ENCODE data around the gene SRRT.
A peak's percentile ranks its signal among the peaks of the same experiment; 100 is the strongest.

SRRT gene

GRCh38 chr7:100893318-100893895 lies 18.5 kb downstream of the SRRT start:
- Histone ChIP-seq H3K4me2 (ENCODE audit: low read length) (no peak overlapping the region), H3K9ac (no peak overlapping the region), H2AFZ (no peak overlapping the region), H3K27ac (peak overlapping the region; percentile 77), H3K79me2 (no peaks in the 10 kb centered on the region), H3K4me1 (peaks cover 28% of the 10 kb centered on the region), H3K4me3 (ENCODE audit: low read depth, low read length) (no peak overlapping the region), H3K36me3 (ENCODE audit: control insufficient read depth, insufficient read depth, low read length) (no peaks in the 10 kb centered on the region), H3K9me3 (ENCODE audit: control insufficient read depth, low read length) (no peaks in the 10 kb centered on the region), H3K27me3 (ENCODE audit: control insufficient read depth, insufficient read depth, low read length) (no peaks in the 10 kb centered on the region)
- TF ChIP-seq CTCF (IDR thresholded peaks at IDR 0.05), result no peak

- H3K9me3 ChIP-seq (ENCODE audit: control insufficient read depth, low read length), result no peaks in the 10 kb centered on the region
- peak overlapping the region; percentile 77 for H3K27ac ChIP-seq
- no peaks in the 10 kb centered on the region for H3K36me3 ChIP-seq (ENCODE audit: control insufficient read depth, insufficient read depth, low read length)
- peak overlapping the region; percentile 73 for H2AFZ ChIP-seq
- no peaks in the 10 kb centered on the region for H3K79me2 ChIP-seq
- peak overlapping the region; percentile 79 for H3K4me3 ChIP-seq (ENCODE audit: low read depth, low read length)
- no peak for TF ChIP-seq CTCF (IDR thresholded peaks at IDR 0.05)
- H3K4me2 ChIP-seq (ENCODE audit: low read length), result peak overlapping the region; percentile 88
- no peaks in the 10 kb centered on the region for H3K27me3 ChIP-seq (ENCODE audit: control insufficient read depth, insufficient read depth, low read length)
- no peak overlapping the region for H3K9ac ChIP-seq
- peaks cover 22% of the 10 kb centered on the region for H3K4me1 ChIP-seq
Observed at GRCh38 chr7:100893910-100894721, 19.2 kb downstream of the SRRT start.

GRCh38 chr7:100894860-100895700 lies 20.2 kb downstream of the SRRT start:
- H2AFZ ChIP-seq, result peak overlapping the region; percentile 73
- H3K36me3 ChIP-seq (ENCODE audit: control insufficient read depth, insufficient read depth, low read length), result no peaks in the 10 kb centered on the region
- peak overlapping the region; percentile 88 for H3K4me2 ChIP-seq (ENCODE audit: low read length)
- no peaks in the 10 kb centered on the region for H3K27me3 ChIP-seq (ENCODE audit: control insufficient read depth, insufficient read depth, low read length)
- H3K27ac ChIP-seq, result peak overlapping the region; percentile 77
- H3K9ac ChIP-seq, result peak overlapping the region; percentile 58
- H3K4me1 ChIP-seq, result peaks cover 20% of the 10 kb centered on the region
- H3K9me3 ChIP-seq (ENCODE audit: control insufficient read depth, low read length), result no peaks in the 10 kb centered on the region
- no peaks in the 10 kb centered on the region for H3K79me2 ChIP-seq
- TF ChIP-seq CTCF (IDR thresholded peaks at IDR 0.05), result peak; percentile 94
- peak overlapping the region; percentile 79 for H3K4me3 ChIP-seq (ENCODE audit: low read depth, low read length)

- TF ChIP-seq CTCF (IDR thresholded peaks at IDR 0.05), result no peak
- peak within 1 kb of the TSS; percentile 58 for H3K9ac ChIP-seq
- no peaks in the 10 kb centered on the region for H3K27me3 ChIP-seq (ENCODE audit: control insufficient read depth, insufficient read depth, low read length)
Observed at GRCh38 chr7:100895701-100895955, 20.7 kb downstream of the SRRT start, which contains the start of gene ACHE. ACHE (minus strand) TSS chr7:100895888; CDS start chr7:100894232, 1,656 bp downstream.

More at GRCh38 chr7:100895701-100895955, 20.7 kb downstream of the SRRT start, which contains the start of gene ACHE:
- peak within 1 kb of the TSS; percentile 79 for H3K4me3 ChIP-seq (ENCODE audit: low read depth, low read length)
- no peaks in the 10 kb centered on the region for H3K79me2 ChIP-seq
- H3K9me3 ChIP-seq (ENCODE audit: control insufficient read depth, low read length), result no peaks in the 10 kb centered on the region
- peak within 1 kb of the TSS; percentile 85 for H2AFZ ChIP-seq
- H3K36me3 ChIP-seq (ENCODE audit: control insufficient read depth, insufficient read depth, low read length), result no peaks in the 10 kb centered on the region
- H3K4me1 ChIP-seq, result peaks cover 19% of the 10 kb centered on the region
- peak within 1 kb of the TSS; percentile 91 for H3K4me2 ChIP-seq (ENCODE audit: low read length)
- H3K27ac ChIP-seq, result peak within 1 kb of the TSS; percentile 88

All from parathyroid adenoma (tissue), 2 donors.